Lower leg skin (tissue), 4 donors: Measurements from ENCODE around the gene KDM2B. TPM values are rescaled to one million over a fixed set of nuclear protein-coding genes. Genes with fewer than 3 reads are reported as not detected.

Experiments
- DNase-seq, 2 donors: peaks; one replicate each; pipeline ENCODE4 v3.0.0-alpha.2; 2019; ENCODE audit warnings: low spot score in 2 of 2
- H3K4me3 ChIP-seq: fragments of 200-600 bp; sonication (generic); 2 replicates; pipeline ENCODE4 v1.5.1; 2017; ENCODE audit warnings: mild to moderate bottlenecking, low read depth; ENCODE audit not compliant: poor library complexity, severe bottlenecking
- CTCF ChIP-seq, 3 donors: fragments of 450-650 bp; IDR thresholded peaks; one replicate each; pipeline ENCODE4 v1.5.1; 2016; ENCODE audit warnings: antibody characterized with exemption in 3 of 3, mild to moderate bottlenecking in 3 of 3, moderate library complexity in 2 of 3
- POLR2A ChIP-seq, 2 donors: fragments of 450-650 bp; IDR thresholded peaks; one replicate each; pipeline ENCODE4 v1.6.1; 2016 to 2017; ENCODE audit warnings: antibody characterized with exemption in 2 of 2, mild to moderate bottlenecking in 1 of 2, moderate library complexity in 1 of 2
- WGBS, 2 donors: methylation state at CpG; one replicate each; pipeline ENCODE4 v1.1.5; 2018; 5-methylcytosine and 5-hydroxymethylcytosine counted together
- intact Hi-C: fragments of 100-400 bp; cut with DNase I; formaldehyde crosslinking; loops from one replicate; pipeline ENCODE4 v1.15.0; 2023; ENCODE audit warnings: low total_unique reads
- total RNA-seq, 4 donors: library from RNA; depleted of rRNA; stranded (reverse); fragments of >200 nt; gene quantifications; one replicate each; pipeline ENCODE4 v1.1.0, GENCODE V29; 2016

The KDM2B gene
- total RNA-seq, 4 donors from 2014 or later, result 28.9 to 72.1 (median 47.9) TPM

- intact Hi-C loops, result no loop called here
- no peak overlapping the region for H3K4me3 ChIP-seq
- DNase-seq, result no peak
- TF ChIP-seq CTCF (IDR thresholded peaks at IDR 0.05), result no peak
- no peak for TF ChIP-seq POLR2A (IDR thresholded peaks at IDR 0.05)
- 76 to 80% methylated on average over 16 of the region's 16 CpGs for WGBS, 2 donors
Observed at GRCh38 chr12:121532503-121533393, 48.1 kb downstream of the KDM2B start.

- intact Hi-C loops, result no loop called here
- H3K4me3 ChIP-seq, result no peak overlapping the region
- no peak for TF ChIP-seq POLR2A (IDR thresholded peaks at IDR 0.05)
- TF ChIP-seq CTCF (IDR thresholded peaks at IDR 0.05), result no peak
- no peak for DNase-seq
- 88 to 95% methylated on average over 1 of the region's 1 CpG for WGBS, 2 donors
Observed at GRCh38 chr12:121531356-121531750, 49.5 kb downstream of the KDM2B start.

- 70 to 73% methylated on average over 6 of the region's 6 CpGs for WGBS, 2 donors
- peak; percentile 65 to 93 for DNase-seq
- H3K4me3 ChIP-seq, result no peak overlapping the region
- intact Hi-C loops, result no loop called here
- TF ChIP-seq POLR2A (IDR thresholded peaks at IDR 0.05) (no peak), CTCF (IDR thresholded peaks at IDR 0.05) (no peak)
Observed at GRCh38 chr12:121530600-121531355, 50.0 kb downstream of the KDM2B start.

GRCh38 chr12:121529184-121529583 lies 51.6 kb downstream of the KDM2B start:
- H3K4me3 ChIP-seq, result no peak overlapping the region
- TF ChIP-seq POLR2A (IDR thresholded peaks at IDR 0.05) (no peak), CTCF (IDR thresholded peaks at IDR 0.05) (no peak)
- 94 to 96% methylated on average over 7 of the region's 7 CpGs for WGBS, 2 donors
- intact Hi-C loops, result no loop called here
- DNase-seq, result no peak

- intact Hi-C loops, result no loop called here
- no peak for DNase-seq
- TF ChIP-seq CTCF (IDR thresholded peaks at IDR 0.05) (no peak), POLR2A (IDR thresholded peaks at IDR 0.05) (no peak)
- no peak overlapping the region for H3K4me3 ChIP-seq
- WGBS, 2 donors, result 93 to 97% methylated on average over 8 of the region's 8 CpGs
Observed at GRCh38 chr12:121525411-121525810, 55.4 kb downstream of the KDM2B start.
